Activated CD4-positive, CD25-positive, alpha-beta regulatory T cell treated with anti-CD3 and anti-CD28 coated beads, Interleukin-2, amount 50 U/mL, for 72 hours (primary cell): ENCODE results near the gene DTNB.
"Not testable (repeated sequence)": the region's sequence is repeated elsewhere in the genome, so short reads cannot be mapped to it uniquely, and the experiment has no call there.

Experiments used
- DNase-seq: peaks from one replicate; pipeline ENCODE4 v3.0.0; 2021

DTNB gene

GRCh38 chr2:25673300-25674076, at the start of gene DTNB:
Gene DTNB, minus strand, starts transcription at chr2:25673577. Its CDS starts 20,917 bp downstream, at chr2:25652660.
- DNase-seq, result peak; percentile 75

- no peak for DNase-seq
These were observed 48.8 kb upstream of the DTNB start for GRCh38 chr2:25722224-25722623.

- no peak for DNase-seq
These were observed 47.2 kb upstream of the DTNB start for GRCh38 chr2:25720575-25720974.

- no peak for DNase-seq
These were observed 41.4 kb upstream of the DTNB start for GRCh38 chr2:25714740-25715139.

- no peak for DNase-seq
These were observed 39.1 kb upstream of the DTNB start for GRCh38 chr2:25712455-25712854.

- DNase-seq, result no peak
These were observed 38.4 kb upstream of the DTNB start for GRCh38 chr2:25711675-25712354.

- DNase-seq, result no peak
These were observed 37.4 kb upstream of the DTNB start for GRCh38 chr2:25710750-25711149.

- no peak for DNase-seq
These were observed 36.0 kb upstream of the DTNB start for GRCh38 chr2:25709349-25709748.

- DNase-seq, result no peak
These were observed 34.7 kb upstream of the DTNB start for GRCh38 chr2:25707927-25708590.

- DNase-seq, result not testable (repeated sequence)
These were observed 32.2 kb upstream of the DTNB start for GRCh38 chr2:25705575-25705974.

GRCh38 chr2:25701801-25702200, 28.4 kb upstream of the DTNB start:
- DNase-seq, result no peak

- no peak for DNase-seq
These were observed 26.9 kb upstream of the DTNB start for GRCh38 chr2:25700221-25700660.

GRCh38 chr2:25699216-25699615, 25.8 kb upstream of the DTNB start:
- no peak for DNase-seq

GRCh38 chr2:25698752-25699151, 25.4 kb upstream of the DTNB start:
- no peak for DNase-seq

- DNase-seq, result no peak
These were observed 24.4 kb upstream of the DTNB start for GRCh38 chr2:25697559-25698341.

- no peak for DNase-seq
These were observed 19.5 kb upstream of the DTNB start for GRCh38 chr2:25692737-25693445.

GRCh38 chr2:25692143-25692542, 18.8 kb upstream of the DTNB start:
- no peak for DNase-seq

GRCh38 chr2:25690058-25690457, 16.7 kb upstream of the DTNB start:
- DNase-seq, result no peak

GRCh38 chr2:25688236-25688635, 14.9 kb upstream of the DTNB start:
- no peak for DNase-seq

- no peak for DNase-seq
These were observed 12.4 kb upstream of the DTNB start for GRCh38 chr2:25685741-25686140.

- no peak for DNase-seq
These were observed 11.4 kb upstream of the DTNB start for GRCh38 chr2:25684577-25685473.
